GM10266 (cell line): ENCODE measurements around the gene FBXO28.

Experiments
- DNase-seq: peaks from one replicate; pipeline ENCODE4 v3.0.0; 2012; ENCODE audit errors: extremely low spot score
- CTCF ChIP-seq: IDR thresholded peaks from 2 replicates; pipeline ENCODE4 v1.5.1; 2012; ENCODE audit warnings: mild to moderate bottlenecking, low read depth; ENCODE audit not compliant: control insufficient read depth, insufficient read depth; ENCODE audit errors: missing control alignments

FBXO28 gene

GRCh38 chr1:224113005-224113404, 906 bp upstream of the FBXO28 start:
- no peak for TF ChIP-seq CTCF
- no peak for DNase-seq

GRCh38 chr1:224113545-224113917, 380 bp upstream of the FBXO28 start:
- no peak for DNase-seq
- TF ChIP-seq CTCF: no peak

- DNase-seq: no peak
- TF ChIP-seq CTCF: no peak
Measured at GRCh38 chr1:224114787-224115175, 870 bp downstream of the FBXO28 start.

- peak; percentile 47 for TF ChIP-seq CTCF
- peak; percentile 51 for DNase-seq
Measured at GRCh38 chr1:224116131-224116530, 2.2 kb downstream of the FBXO28 start.

- no peak for TF ChIP-seq CTCF
- DNase-seq: no peak
Measured at GRCh38 chr1:224118688-224119087, 4.8 kb downstream of the FBXO28 start.

- no peak for DNase-seq
Measured at GRCh38 chr1:224123136-224123535, 9.2 kb downstream of the FBXO28 start.

GRCh38 chr1:224124220-224124619, 10.3 kb downstream of the FBXO28 start:
- no peak for DNase-seq
- no peak for TF ChIP-seq CTCF

More at GRCh38 chr1:224123136-224123535, 9.2 kb downstream of the FBXO28 start:
- TF ChIP-seq CTCF: no peak
